Bronchial epithelial cell (primary cell): ENCODE results near the gene RSRC1. TPM values are rescaled to one million over a fixed set of nuclear protein-coding genes. Genes with fewer than 3 reads are reported as not detected.

Experiments
- DNase-seq: peaks from one replicate; pipeline ENCODE4 v3.0.0-alpha.2; 2010; ENCODE audit warnings: low read depth
- FAIRE-seq: peaks from 2 replicates; lab custom pipeline; 2011; peaks lifted over from hg19 to GRCh38; lab: Jason Lieb, UNC
- H3K27me3 ChIP-seq: 2 replicates; pipeline ENCODE4 v1.5.1; 2011; ENCODE audit warnings: low read length; ENCODE audit not compliant: control insufficient read depth, insufficient read depth
- H3K36me3 ChIP-seq: 2 replicates; pipeline ENCODE4 v1.5.1; 2011; ENCODE audit warnings: low read length; ENCODE audit not compliant: control insufficient read depth, insufficient read depth
- H3K4me3 ChIP-seq: 2 replicates; pipeline ENCODE4 v1.5.1; 2011; ENCODE audit warnings: mild to moderate bottlenecking, low read depth, low read length, control low read depth
- total RNA-seq: library from RNA; depleted of rRNA; stranded (reverse); fragments of >200 nt; gene quantifications from 2 replicates; pipeline ENCODE4 v1.2.1, GENCODE V29; 2014
- TF ChIP-seq, protein P1 (sequence below): IDR thresholded peaks from 2 replicates; pipeline ENCODE4 v1.5.1; 2011; ENCODE audit warnings: mild to moderate bottlenecking, moderate library complexity, low read length, control low read depth, inconsistent platforms; ENCODE audit not compliant: insufficient read depth, severe bottlenecking

The RSRC1 gene
- total RNA-seq, 1 donor from 2014 or later = 20.8 TPM

DNA sequence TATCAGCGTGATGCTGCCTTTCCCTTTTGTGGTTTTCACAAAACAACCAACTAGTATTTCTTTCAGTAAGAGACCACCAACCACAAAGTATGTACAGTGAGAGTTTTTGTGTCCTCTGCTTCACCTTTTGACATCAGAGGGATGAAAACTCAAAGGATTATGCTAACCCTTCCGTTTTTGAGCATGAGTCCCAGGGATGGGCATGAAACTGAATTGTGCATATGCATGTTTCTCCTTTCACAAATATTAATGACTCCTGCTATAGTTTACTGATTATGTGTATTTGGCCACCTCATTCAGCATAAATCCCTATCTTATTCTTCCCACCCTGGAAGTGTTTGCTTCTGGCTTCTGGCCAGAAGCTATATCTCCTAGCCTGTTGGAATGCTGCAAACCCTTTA lies 59.2 kb downstream of the RSRC1 start:
- FAIRE-seq (no peak), DNase-seq (no peak)
- Histone ChIP-seq H3K27me3 (no peaks in the 10 kb centered on the region), H3K36me3 (no peaks in the 10 kb centered on the region), H3K4me3 (no peak overlapping the region)
- TF ChIP-seq, protein P1, sequence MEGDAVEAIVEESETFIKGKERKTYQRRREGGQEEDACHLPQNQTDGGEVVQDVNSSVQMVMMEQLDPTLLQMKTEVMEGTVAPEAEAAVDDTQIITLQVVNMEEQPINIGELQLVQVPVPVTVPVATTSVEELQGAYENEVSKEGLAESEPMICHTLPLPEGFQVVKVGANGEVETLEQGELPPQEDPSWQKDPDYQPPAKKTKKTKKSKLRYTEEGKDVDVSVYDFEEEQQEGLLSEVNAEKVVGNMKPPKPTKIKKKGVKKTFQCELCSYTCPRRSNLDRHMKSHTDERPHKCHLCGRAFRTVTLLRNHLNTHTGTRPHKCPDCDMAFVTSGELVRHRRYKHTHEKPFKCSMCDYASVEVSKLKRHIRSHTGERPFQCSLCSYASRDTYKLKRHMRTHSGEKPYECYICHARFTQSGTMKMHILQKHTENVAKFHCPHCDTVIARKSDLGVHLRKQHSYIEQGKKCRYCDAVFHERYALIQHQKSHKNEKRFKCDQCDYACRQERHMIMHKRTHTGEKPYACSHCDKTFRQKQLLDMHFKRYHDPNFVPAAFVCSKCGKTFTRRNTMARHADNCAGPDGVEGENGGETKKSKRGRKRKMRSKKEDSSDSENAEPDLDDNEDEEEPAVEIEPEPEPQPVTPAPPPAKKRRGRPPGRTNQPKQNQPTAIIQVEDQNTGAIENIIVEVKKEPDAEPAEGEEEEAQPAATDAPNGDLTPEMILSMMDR = no peak

DNA sequence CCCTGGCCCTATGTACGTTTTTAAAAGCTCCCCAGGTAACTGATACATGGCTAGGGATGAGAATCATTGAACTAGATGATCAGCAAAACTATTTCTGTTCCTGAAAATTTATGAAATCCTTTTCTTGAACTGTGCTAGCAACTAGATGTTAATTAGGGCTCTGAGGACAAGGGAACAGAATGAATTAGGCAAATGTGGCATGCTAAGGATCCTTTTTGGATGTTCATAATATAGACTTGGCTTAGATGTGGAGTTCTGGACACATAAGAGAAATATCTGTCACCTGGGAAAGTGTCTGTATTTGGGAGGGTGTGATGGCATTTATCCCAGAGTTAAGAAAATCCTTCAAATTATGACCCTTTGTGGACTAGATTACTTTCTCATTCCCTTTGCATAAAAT lies 71.2 kb downstream of the RSRC1 start:
- no peak overlapping the region for H3K4me3 ChIP-seq
- TF ChIP-seq, protein P1 = no peak
- no peaks in the 10 kb centered on the region for H3K36me3 ChIP-seq
- DNase-seq (no peak), FAIRE-seq (no peak)
- no peaks in the 10 kb centered on the region for H3K27me3 ChIP-seq

DNA sequence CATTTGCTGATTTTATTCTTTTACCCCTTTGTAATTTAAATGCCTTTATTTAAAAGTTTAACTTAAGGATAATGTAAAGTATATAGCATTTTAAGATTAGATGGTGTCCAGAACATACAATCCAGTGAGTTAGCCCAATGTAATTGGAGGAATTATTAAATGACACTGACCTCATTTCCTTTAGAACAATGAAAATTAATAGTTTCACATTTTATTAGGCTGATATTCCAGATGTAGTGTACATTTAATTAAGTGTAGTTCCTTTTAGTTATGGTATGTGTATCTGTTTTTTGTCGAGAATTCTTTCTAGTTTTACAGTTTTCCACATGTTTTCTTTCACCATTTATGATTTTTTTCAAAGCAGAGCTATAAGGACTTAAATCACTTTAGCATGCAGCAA lies 75.8 kb downstream of the RSRC1 start:
- TF ChIP-seq, protein P1 = no peak
- no peak for FAIRE-seq

DNA sequence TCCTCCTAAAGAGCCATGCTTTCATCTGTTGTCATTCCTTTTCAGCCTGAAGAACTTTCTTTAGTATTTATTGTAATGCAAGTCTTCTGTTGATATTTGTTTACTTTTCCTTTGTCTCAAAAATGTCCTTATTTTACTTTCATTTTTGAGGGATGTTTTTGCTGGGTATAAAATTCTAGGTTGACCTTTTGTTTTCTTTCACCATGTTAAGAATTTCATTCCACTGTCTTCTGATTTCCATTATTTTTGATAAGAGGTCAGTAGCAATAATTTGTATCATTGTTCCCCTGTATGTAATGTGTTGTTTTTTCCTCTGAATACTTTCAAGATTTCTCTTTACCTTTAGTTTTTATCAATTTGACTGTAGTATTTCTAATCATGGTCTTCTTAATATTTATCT lies 91.1 kb downstream of the RSRC1 start:
- H3K36me3 ChIP-seq = no peaks in the 10 kb centered on the region
- FAIRE-seq = no peak
- H3K27me3 ChIP-seq = no peaks in the 10 kb centered on the region
- DNase-seq = no peak
- TF ChIP-seq, protein P1 = no peak
- H3K4me3 ChIP-seq = no peak overlapping the region

More for the DNA sequence above, 75.8 kb downstream of the RSRC1 start:
- no peaks in the 10 kb centered on the region for H3K27me3 ChIP-seq
- DNase-seq = no peak
- no peaks in the 10 kb centered on the region for H3K36me3 ChIP-seq
- no peak overlapping the region for H3K4me3 ChIP-seq

DNA sequence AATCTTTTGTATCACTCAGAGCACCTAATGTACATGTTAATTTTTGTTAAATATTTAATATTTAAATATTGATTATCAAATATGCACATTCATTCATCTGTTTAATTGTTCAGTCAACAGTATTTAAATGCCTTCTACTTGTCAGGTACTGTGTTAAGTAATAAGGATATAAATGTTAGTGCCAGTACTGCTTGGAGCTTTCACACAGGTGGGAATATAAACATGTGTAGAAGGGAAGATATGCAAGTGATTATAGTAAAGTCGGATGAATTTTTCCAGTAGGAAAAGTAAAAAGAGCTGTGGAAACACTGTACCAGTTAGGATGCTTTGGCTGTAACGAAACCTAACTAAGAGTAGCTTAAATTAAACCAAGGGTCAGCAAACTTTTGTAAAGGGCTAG lies 95.4 kb downstream of the RSRC1 start:
- TF ChIP-seq, protein P1 = no peak
- Histone ChIP-seq H3K36me3 (no peaks in the 10 kb centered on the region), H3K27me3 (no peaks in the 10 kb centered on the region), H3K4me3 (no peak overlapping the region)
- FAIRE-seq (no peak), DNase-seq (no peak)

DNA sequence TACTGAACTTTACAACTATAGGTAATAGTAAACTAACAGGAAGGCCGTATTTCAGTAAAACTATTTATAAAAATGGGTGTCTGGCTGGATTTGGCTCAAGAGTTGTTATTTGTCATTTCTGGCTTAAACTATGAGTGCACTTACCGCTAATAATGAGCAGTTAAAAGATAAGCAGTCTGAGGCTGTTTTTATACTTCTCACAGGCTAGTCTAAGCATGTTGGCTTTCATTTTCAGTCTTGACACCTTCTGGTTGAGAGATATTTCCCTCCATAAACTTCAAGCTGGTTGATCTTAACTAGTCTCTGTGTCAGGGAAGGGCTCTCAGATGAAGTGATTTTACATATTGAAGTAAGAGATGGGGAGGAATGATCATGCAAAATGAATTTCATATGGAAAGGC lies 96.1 kb downstream of the RSRC1 start:
- H3K27me3 ChIP-seq = no peaks in the 10 kb centered on the region
- H3K36me3 ChIP-seq = no peaks in the 10 kb centered on the region
- H3K4me3 ChIP-seq = no peak overlapping the region
- TF ChIP-seq, protein P1 = no peak
- no peak for FAIRE-seq
- no peak for DNase-seq
